ENCODE results near the gene FAM204A.

Gene FAM204A

DNA sequence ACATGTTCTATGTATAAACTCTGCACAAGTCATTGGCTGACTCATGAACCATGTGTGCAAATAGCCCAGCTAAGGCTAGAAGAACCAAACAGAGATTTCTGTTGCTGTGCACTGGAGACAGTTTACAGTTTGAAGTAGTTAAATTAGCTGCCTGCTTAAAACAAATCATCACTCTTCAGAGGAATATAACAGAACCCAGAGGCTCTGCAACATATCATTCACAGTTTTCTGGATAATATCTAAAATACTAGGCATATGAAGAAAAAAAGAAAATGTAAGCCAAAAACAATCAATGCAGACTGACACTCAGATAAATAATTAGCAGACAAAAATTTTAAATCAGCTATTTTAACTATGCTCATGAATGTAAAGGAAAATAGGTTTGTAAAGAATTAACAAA is 23.6 kb upstream of the FAM204A start:
- H3K27ac ChIP-seq = no peak overlapping the region
- no peak for TF ChIP-seq CTCF (conservative IDR thresholded peaks at IDR 0.05)
- TF ChIP-seq ZFX (IDR thresholded peaks at IDR 0.05) = no peak

DNA sequence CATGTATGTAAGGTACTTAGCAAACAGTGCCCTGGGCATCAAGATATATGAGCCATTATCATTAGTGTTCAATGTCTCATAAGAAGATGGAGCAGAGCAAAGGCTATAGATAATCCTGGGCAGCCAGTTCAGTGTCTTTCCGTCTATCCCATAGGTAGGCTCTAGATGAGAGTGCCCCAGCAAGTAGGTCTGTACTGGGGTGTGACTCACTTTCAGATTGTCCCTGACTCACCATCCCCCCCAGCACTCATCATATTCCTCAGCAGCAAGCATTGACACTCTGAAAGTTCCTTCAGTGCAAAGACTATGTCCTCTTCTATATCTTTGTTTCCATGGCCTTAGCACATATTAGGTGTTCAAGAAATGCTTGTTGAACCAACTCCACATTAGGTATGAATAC is 20.0 kb upstream of the FAM204A start:
- H3K27ac ChIP-seq = no peak overlapping the region
- TF ChIP-seq CTCF (conservative IDR thresholded peaks at IDR 0.05) (no peak), ZFX (IDR thresholded peaks at IDR 0.05) (no peak)

GRCh38 chr10:118358327-118358726 is 16.2 kb upstream of the FAM204A start:
- TF ChIP-seq CTCF (conservative IDR thresholded peaks at IDR 0.05) (no peak), ZFX (IDR thresholded peaks at IDR 0.05) (no peak)

GRCh38 chr10:118357841-118358240 is 15.7 kb upstream of the FAM204A start:
- no peak overlapping the region for H3K27ac ChIP-seq
- TF ChIP-seq ZFX (IDR thresholded peaks at IDR 0.05) = no peak
- TF ChIP-seq CTCF (conservative IDR thresholded peaks at IDR 0.05) = no peak

More at GRCh38 chr10:118358327-118358726, 16.2 kb upstream of the FAM204A start:
- no peak overlapping the region for H3K27ac ChIP-seq

GRCh38 chr10:118356628-118357027 is 14.5 kb upstream of the FAM204A start:
- H3K27ac ChIP-seq = no peak overlapping the region
- TF ChIP-seq CTCF (conservative IDR thresholded peaks at IDR 0.05) (no peak), ZFX (IDR thresholded peaks at IDR 0.05) (no peak)

- no peak overlapping the region for H3K27ac ChIP-seq
- no peak for TF ChIP-seq ZFX (IDR thresholded peaks at IDR 0.05)
These were observed 13.1 kb upstream of the FAM204A start for GRCh38 chr10:118355234-118355633.

DNA sequence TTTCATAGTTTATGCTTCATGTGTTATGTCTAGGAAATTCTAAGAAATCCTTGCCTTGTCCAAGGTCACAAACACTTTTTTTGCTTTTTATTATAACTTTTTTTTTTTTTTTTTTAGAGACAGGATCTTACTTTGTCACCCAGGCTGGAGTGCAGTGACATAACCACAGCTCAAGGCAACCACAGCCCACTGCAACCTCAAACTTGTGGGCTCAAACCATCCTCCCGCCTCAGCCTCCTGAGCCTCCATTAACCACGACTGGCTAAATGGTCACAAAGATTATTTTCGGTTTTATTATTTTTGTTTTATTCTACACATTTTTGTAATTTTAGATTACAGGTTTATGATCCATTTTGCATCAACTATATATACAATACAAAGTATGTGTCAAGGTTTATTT is 7.1 kb upstream of the FAM204A start:
- TF ChIP-seq CTCF (conservative IDR thresholded peaks at IDR 0.05) (no peak), ZFX (IDR thresholded peaks at IDR 0.05) (no peak)
- no peak overlapping the region for H3K27ac ChIP-seq

DNA sequence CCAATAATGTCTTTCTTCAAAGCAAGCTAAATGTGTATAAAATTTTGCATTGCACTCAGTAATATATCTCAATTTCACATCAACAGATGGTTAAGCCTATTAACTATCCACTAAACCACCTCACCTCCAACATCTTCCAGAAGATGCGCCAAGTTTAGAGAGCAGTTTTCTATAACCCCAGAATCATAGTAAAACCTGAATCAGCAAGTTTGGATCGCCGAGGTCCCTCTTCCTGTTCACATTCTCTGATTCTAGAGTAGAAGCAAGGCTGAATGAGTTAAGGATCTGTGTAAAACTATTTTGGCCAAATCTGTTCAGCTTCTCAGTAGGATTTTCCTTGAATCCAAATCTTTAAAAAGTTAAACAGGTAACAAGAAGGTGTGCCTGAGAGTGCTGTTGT is 1.4 kb upstream of the FAM204A start:
- no peak for TF ChIP-seq ZFX (IDR thresholded peaks at IDR 0.05)
- TF ChIP-seq CTCF (conservative IDR thresholded peaks at IDR 0.05) = no peak
- H3K27ac ChIP-seq = no peak overlapping the region
